WTC11 (cell line): ENCODE measurements around the gene C10orf120. TPM values are rescaled to one million over a fixed set of nuclear protein-coding genes. Genes with fewer than 3 reads are reported as not detected.

Experiments
- ATAC-seq: fragments of 200-7000 bp; cut with Tn5 transposase; 2 replicates; pipeline ENCODE4 v1.10.0; 2021; ENCODE audit warnings: mild to moderate bottlenecking, moderate library complexity
- CTCF ChIA-PET: fragments of 300-600 bp; sonication (Branson Sonifier 250); formaldehyde crosslinking; loops from one replicate; lab custom pipeline; 2021; ENCODE audit warnings: antibody characterized with exemption; lab: Charles Lee
- POLR2A ChIA-PET: fragments of 350-600 bp; sonication (Branson Sonifier 250); formaldehyde crosslinking; loops from one replicate; lab custom pipeline; 2021; ENCODE audit warnings: antibody characterized with exemption; lab: Charles Lee
- DNase-seq: peaks from one replicate; pipeline ENCODE4 v3.0.0; 2021; ENCODE audit warnings: low spot score
- H3K27ac Mint-ChIP-seq: 2 replicates; pipeline ENCODE4 v1.8.0; 2021; ENCODE audit warnings: mixed read lengths
- H3K27me3 Mint-ChIP-seq: 2 replicates; pipeline ENCODE4 v1.8.0; 2021; ENCODE audit warnings: low read depth, mild to moderate bottlenecking, moderate library complexity, mixed read lengths
- H3K36me3 Mint-ChIP-seq: 2 replicates; pipeline ENCODE4 v1.8.0; 2021; ENCODE audit warnings: mixed read lengths
- H3K4me1 Mint-ChIP-seq: 2 replicates; pipeline ENCODE4 v1.8.0; 2022; ENCODE audit warnings: mixed read lengths
- H3K4me3 Mint-ChIP-seq: 2 replicates; pipeline ENCODE4 v1.8.0; 2021; ENCODE audit warnings: mild to moderate bottlenecking, moderate library complexity, mixed read lengths
- H3K9me3 Mint-ChIP-seq: 2 replicates; pipeline ENCODE4 v1.8.0; 2021; ENCODE audit warnings: mixed read lengths
- ATF6 ChIP-seq: sonication (generic); formaldehyde crosslinking; IDR thresholded peaks from 2 replicates; pipeline ENCODE4 v1.8.1; 2023; ENCODE audit warnings: mild to moderate bottlenecking, missing genetic modification reagents
- CREB1 ChIP-seq: sonication (generic); formaldehyde crosslinking; IDR thresholded peaks from 2 replicates; pipeline ENCODE4 v1.8.0; 2023; ENCODE audit warnings: mild to moderate bottlenecking, missing genetic modification reagents
- ETV6 ChIP-seq: sonication (generic); formaldehyde crosslinking; IDR thresholded peaks from 2 replicates; pipeline ENCODE4 v1.8.1; 2022; ENCODE audit warnings: mild to moderate bottlenecking, missing genetic modification reagents
- FOXP1 ChIP-seq: sonication (generic); formaldehyde crosslinking; IDR thresholded peaks from 2 replicates; pipeline ENCODE4 v1.8.0; 2022; ENCODE audit warnings: missing genetic modification reagents, mild to moderate bottlenecking, moderate library complexity, borderline replicate concordance
- GTF2I ChIP-seq: fragments of 250-450 bp; sonication (Bioruptor Pico); conservative IDR thresholded peaks from 2 replicates; pipeline ENCODE4 v1.4.0; 2021; ENCODE audit warnings: mild to moderate bottlenecking
- KAT7 ChIP-seq: sonication (generic); formaldehyde crosslinking; IDR thresholded peaks from 2 replicates; pipeline ENCODE4 v1.8.1; 2023; ENCODE audit warnings: missing genetic modification reagents, mild to moderate bottlenecking, borderline replicate concordance
- NR1H2 ChIP-seq: sonication (generic); formaldehyde crosslinking; IDR thresholded peaks from 2 replicates; pipeline ENCODE4 v1.9.0; 2021; ENCODE audit warnings: mild to moderate bottlenecking, moderate library complexity, missing genetic modification reagents
- SP1 ChIP-seq: sonication (generic); formaldehyde crosslinking; conservative IDR thresholded peaks from 2 replicates; pipeline ENCODE4 v1.8.1; 2022; ENCODE audit warnings: missing genetic modification reagents
- ZNF263 ChIP-seq: sonication (generic); formaldehyde crosslinking; IDR thresholded peaks from 2 replicates; pipeline ENCODE4 v1.8.1; 2022; ENCODE audit warnings: low read depth, mild to moderate bottlenecking, moderate library complexity, missing genetic modification reagents
- ZNF317 ChIP-seq: sonication (generic); formaldehyde crosslinking; IDR thresholded peaks from 2 replicates; pipeline ENCODE4 v1.8.1; 2023; ENCODE audit warnings: low read depth, mild to moderate bottlenecking, moderate library complexity, missing genetic modification reagents, borderline replicate concordance
- ZNF416 ChIP-seq: fragments of 250-450 bp; sonication (Bioruptor Pico); IDR thresholded peaks from 2 replicates; pipeline ENCODE4 v1.9.0; 2021; ENCODE audit warnings: mild to moderate bottlenecking, inconsistent platforms
- total RNA-seq: library from RNA; stranded (reverse); gene quantifications from 3 replicates; pipeline ENCODE4 v1.2.3, GENCODE V29; 2021
- TF ChIP-seq, protein P1 (sequence below): fragments of 250-450 bp; sonication (Bioruptor Pico); IDR thresholded peaks from 2 replicates; pipeline ENCODE4 v1.9.0; 2021; ENCODE audit warnings: moderate library complexity, mild to moderate bottlenecking, inconsistent platforms, borderline replicate concordance
- TF ChIP-seq, protein P2 (sequence below): sonication (generic); formaldehyde crosslinking; IDR thresholded peaks from 2 replicates; pipeline ENCODE4 v1.8.0; 2022; ENCODE audit warnings: mild to moderate bottlenecking, missing genetic modification reagents
- TF ChIP-seq, protein P3 (sequence below): fragments of 250-450 bp; sonication (Bioruptor Pico); IDR thresholded peaks from 2 replicates; pipeline ENCODE4 v1.9.0; 2021; ENCODE audit warnings: mild to moderate bottlenecking, borderline replicate concordance
- TF ChIP-seq, protein P4 (sequence below): sonication (generic); formaldehyde crosslinking; IDR thresholded peaks from 2 replicates; pipeline ENCODE4 v1.8.0; 2023; ENCODE audit warnings: missing genetic modification reagents, mild to moderate bottlenecking, borderline replicate concordance

Gene C10orf120
- total RNA-seq, 1 experiment from 2014 or later, result not detected

DNA sequence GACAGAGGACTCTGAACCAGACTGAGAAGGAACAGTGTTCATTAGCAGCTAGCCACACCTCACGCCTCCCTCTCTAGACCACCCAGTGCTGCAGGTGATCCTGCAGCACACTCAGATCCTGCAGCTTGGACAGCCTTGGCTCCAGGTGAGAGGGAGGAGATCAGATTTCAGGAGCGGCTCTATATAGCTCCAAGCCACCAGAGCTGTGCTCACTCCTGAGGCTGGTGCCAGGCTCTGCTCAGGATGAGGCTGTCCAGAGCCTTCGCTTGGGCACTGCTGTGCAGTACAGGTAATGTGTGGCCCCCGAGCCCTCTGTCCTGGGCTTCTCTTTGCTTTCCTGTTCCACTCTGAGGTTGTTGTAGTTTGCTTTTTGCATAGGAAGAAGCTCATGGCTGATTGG, 42.4 kb downstream of the C10orf120 start:
- no peak for TF ChIP-seq ATF6 (CRISPR knock-in tag)
- TF ChIP-seq KAT7 (CRISPR knock-in tag), result no peak
- no peak for TF ChIP-seq NR1H2
- TF ChIP-seq, protein P1, sequence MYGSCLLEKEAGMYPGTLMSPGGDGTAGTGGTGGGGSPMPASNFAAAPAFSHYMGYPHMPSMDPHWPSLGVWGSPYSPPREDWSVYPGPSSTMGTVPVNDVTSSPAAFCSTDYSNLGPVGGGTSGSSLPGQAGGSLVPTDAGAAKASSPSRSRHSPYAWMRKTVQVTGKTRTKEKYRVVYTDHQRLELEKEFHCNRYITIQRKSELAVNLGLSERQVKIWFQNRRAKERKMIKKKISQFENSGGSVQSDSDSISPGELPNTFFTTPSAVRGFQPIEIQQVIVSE, result no peak
- TF ChIP-seq ETV6, result no peak
- TF ChIP-seq GTF2I (CRISPR knock-in tag), result no peak
- TF ChIP-seq SP1, result no peak
- no peak for TF ChIP-seq ZNF263 (CRISPR knock-in tag)
- no peak for TF ChIP-seq FOXP1 (CRISPR knock-in tag)
- TF ChIP-seq ZNF416 (CRISPR knock-in tag), result no peak
- TF ChIP-seq ZNF317, result no peak
- TF ChIP-seq, protein P2, sequence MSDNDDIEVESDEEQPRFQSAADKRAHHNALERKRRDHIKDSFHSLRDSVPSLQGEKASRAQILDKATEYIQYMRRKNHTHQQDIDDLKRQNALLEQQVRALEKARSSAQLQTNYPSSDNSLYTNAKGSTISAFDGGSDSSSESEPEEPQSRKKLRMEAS, result no peak
- TF ChIP-seq CREB1 (CRISPR knock-in tag), result no peak
- TF ChIP-seq, protein P3, sequence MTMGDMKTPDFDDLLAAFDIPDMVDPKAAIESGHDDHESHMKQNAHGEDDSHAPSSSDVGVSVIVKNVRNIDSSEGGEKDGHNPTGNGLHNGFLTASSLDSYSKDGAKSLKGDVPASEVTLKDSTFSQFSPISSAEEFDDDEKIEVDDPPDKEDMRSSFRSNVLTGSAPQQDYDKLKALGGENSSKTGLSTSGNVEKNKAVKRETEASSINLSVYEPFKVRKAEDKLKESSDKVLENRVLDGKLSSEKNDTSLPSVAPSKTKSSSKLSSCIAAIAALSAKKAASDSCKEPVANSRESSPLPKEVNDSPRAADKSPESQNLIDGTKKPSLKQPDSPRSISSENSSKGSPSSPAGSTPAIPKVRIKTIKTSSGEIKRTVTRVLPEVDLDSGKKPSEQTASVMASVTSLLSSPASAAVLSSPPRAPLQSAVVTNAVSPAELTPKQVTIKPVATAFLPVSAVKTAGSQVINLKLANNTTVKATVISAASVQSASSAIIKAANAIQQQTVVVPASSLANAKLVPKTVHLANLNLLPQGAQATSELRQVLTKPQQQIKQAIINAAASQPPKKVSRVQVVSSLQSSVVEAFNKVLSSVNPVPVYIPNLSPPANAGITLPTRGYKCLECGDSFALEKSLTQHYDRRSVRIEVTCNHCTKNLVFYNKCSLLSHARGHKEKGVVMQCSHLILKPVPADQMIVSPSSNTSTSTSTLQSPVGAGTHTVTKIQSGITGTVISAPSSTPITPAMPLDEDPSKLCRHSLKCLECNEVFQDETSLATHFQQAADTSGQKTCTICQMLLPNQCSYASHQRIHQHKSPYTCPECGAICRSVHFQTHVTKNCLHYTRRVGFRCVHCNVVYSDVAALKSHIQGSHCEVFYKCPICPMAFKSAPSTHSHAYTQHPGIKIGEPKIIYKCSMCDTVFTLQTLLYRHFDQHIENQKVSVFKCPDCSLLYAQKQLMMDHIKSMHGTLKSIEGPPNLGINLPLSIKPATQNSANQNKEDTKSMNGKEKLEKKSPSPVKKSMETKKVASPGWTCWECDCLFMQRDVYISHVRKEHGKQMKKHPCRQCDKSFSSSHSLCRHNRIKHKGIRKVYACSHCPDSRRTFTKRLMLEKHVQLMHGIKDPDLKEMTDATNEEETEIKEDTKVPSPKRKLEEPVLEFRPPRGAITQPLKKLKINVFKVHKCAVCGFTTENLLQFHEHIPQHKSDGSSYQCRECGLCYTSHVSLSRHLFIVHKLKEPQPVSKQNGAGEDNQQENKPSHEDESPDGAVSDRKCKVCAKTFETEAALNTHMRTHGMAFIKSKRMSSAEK (CRISPR knock-in tag), result no peak
- TF ChIP-seq, protein P4, sequence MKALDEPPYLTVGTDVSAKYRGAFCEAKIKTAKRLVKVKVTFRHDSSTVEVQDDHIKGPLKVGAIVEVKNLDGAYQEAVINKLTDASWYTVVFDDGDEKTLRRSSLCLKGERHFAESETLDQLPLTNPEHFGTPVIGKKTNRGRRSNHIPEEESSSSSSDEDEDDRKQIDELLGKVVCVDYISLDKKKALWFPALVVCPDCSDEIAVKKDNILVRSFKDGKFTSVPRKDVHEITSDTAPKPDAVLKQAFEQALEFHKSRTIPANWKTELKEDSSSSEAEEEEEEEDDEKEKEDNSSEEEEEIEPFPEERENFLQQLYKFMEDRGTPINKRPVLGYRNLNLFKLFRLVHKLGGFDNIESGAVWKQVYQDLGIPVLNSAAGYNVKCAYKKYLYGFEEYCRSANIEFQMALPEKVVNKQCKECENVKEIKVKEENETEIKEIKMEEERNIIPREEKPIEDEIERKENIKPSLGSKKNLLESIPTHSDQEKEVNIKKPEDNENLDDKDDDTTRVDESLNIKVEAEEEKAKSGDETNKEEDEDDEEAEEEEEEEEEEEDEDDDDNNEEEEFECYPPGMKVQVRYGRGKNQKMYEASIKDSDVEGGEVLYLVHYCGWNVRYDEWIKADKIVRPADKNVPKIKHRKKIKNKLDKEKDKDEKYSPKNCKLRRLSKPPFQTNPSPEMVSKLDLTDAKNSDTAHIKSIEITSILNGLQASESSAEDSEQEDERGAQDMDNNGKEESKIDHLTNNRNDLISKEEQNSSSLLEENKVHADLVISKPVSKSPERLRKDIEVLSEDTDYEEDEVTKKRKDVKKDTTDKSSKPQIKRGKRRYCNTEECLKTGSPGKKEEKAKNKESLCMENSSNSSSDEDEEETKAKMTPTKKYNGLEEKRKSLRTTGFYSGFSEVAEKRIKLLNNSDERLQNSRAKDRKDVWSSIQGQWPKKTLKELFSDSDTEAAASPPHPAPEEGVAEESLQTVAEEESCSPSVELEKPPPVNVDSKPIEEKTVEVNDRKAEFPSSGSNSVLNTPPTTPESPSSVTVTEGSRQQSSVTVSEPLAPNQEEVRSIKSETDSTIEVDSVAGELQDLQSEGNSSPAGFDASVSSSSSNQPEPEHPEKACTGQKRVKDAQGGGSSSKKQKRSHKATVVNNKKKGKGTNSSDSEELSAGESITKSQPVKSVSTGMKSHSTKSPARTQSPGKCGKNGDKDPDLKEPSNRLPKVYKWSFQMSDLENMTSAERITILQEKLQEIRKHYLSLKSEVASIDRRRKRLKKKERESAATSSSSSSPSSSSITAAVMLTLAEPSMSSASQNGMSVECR (CRISPR knock-in tag), result no peak
- Mint-ChIP-seq H3K27me3 (no peaks in the 10 kb centered on the region), H3K4me3 (no peak overlapping the region), H3K9me3 (no peaks in the 10 kb centered on the region), H3K36me3 (no peaks in the 10 kb centered on the region), H3K27ac (no peak overlapping the region), H3K4me1 (no peaks in the 10 kb centered on the region; the same call in 1 of the 2 replicates)
- DNase-seq (no peak), ATAC-seq (peak; percentile 61)
- POLR2A ChIA-PET, result no interaction called here
- CTCF ChIA-PET, result interaction anchor here (0.9 to 2.5 kb wide), 6 partner anchors 8 to 378 kb away, joined by 3 to 17 read pairs (median 4); no protein-coding TSS in a partner anchor
